ENCODE results near the gene EXOC4.

DNA sequence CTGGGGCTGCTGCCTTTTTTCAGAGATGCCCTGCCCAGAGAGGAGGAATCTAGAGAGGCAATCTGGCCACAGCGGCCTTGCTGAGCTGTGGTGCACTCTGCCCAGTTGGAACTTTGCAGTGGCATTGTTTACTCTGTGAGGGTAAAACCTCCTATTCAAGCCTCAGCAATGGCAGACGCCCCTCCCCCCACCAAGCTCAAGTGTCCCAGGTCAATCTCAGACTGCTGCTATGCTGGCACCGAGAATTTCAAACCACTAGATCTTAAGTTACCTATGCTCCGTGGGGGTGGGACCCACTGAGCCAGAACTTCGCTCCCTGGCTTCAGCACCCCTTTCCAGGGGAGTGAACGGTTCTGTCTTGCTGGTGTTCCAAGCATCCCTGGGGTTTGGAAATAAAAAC lies 77.2 kb downstream of the EXOC4 start:
- no peak for TF ChIP-seq POLR2A (IDR thresholded peaks at IDR 0.05; ENCODE audit: low read length)
- TF ChIP-seq GATA1 (IDR thresholded peaks at IDR 0.05; ENCODE audit: low read depth, low read length) = no peak

Measured in erythroblast (primary cell).